Stimulated activated CD4-positive, alpha-beta T cell treated with anti-CD3 and anti-CD28 coated beads, Interleukin-1b, Interleukin-23, amount 100 ng/mL, for 48 hours (primary cell): ENCODE data around the gene ZNF71.

Experiments
- DNase-seq: peaks from one replicate; pipeline ENCODE4 v3.0.0-alpha.2; 2020

Gene ZNF71

DNA sequence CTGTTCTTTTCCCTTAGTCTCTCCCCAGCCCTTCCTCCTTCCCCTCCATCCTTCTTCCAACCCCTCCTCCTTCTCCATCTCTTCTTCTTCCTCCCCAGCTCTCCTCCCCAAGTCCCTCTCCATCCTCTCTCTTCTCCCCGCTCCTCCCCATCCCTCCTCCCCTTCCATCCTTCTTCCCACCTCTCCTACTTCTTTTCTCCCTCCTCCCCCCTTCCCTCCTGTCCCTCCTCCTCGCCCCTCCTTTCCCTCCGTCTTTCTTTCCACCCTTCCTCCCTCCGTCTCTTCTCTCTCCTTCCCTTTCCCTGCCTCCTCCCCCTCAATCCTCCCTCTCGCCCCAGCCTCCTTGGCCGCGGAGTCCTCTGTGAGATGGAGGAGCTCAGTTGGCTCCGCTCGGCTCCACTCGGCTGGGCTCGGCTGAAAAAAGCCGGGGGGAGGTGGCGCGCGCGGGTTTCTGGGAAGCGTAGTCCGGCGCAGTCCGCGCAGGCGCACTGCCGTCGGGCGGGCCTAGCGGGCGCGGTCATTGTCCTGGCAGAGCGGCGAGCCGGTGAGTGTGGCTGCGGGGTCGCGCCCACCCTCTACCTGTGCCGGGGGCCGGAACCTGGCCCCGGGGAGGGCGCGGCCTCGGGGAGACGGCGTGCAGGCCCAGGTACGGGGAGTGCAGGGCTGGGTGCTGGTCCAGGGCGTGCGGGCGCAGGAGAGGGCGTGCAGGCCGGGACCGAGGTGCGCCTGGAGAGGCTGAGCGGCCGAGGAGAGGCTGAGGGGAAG, at the start of gene ZNF71:
ZNF71 (plus strand) TSS at position 520 of the 765 bp plus-strand sequence. CDS start 6,257 bp downstream, outside the sequence.
- peak; percentile 89 for DNase-seq

DNA sequence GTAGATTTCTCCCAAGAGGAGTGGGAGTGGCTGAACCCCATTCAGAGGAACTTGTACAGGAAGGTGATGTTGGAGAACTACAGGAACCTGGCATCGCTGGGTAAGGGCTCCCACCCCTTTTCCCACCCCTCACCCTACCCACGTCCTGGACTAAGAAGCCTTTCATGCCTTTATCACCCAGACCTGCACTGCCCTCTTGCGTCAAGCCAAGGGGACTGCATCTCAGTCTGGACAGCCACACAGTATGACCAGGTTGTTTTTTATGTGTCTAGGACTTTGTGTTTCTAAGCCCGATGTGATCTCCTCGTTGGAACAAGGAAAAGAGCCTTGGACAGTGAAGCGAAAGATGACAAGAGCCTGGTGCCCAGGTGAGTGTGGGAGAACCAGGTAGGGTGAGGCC, 47.6 kb upstream of the ZNF71 start:
- no peak for DNase-seq

DNA sequence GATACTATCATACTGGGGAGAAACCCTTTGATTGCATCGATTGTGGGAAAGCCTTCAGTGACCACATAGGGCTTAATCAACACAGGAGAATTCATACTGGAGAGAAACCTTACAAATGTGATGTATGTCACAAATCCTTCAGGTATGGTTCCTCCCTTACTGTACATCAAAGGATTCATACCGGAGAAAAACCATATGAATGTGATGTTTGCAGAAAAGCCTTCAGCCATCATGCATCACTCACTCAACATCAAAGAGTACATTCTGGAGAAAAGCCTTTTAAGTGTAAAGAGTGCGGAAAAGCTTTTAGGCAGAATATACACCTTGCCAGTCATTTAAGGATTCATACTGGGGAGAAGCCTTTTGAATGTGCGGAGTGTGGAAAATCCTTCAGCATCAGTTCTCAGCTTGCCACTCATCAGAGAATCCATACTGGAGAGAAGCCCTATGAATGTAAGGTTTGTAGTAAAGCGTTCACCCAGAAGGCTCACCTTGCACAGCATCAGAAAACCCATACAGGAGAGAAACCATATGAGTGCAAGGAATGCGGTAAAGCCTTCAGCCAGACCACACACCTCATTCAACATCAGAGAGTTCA, 40.7 kb upstream of the ZNF71 start:
- DNase-seq: no peak

DNA sequence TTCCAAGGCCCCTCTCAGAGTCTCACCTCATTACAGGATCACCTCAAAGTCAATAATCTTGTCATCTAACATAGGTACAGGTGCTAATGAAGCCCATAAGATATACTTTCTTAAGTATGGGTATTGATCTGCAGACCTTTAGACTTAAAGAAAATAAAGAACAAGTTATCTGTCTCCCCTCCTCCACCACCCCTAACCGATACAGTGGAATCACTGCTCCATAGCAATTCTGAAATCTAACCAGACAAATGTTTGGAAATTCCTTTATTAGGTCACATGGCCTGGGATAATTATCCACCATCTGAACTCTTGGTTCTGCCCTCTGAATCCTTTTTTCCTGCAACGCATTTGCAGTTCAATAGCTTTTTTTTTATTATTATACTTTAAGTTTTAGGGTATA, 32.3 kb upstream of the ZNF71 start:
- no peak for DNase-seq

DNA sequence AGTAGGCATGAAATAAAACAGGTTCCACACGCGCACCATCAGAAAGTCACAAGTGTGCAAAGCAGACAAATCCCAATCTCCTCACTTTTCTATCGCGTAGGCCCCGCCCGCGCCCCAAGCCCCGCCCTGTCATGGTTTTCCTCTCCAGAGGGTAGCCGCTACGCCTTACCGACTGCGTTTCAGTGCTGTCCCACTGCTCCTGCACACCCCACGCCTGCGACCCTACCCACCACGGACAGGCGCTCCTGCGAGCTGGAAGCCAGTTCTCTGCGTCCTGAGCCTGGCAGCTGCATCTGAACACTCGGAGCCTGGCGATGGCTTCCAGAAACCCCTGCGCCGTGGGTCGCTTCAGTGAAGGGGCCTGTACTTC, 28.2 kb upstream of the ZNF71 start:
- peak; percentile 32 for DNase-seq

- DNase-seq: peak; percentile 86
Measured at GRCh38 chr19:56567274-56568120, 27.6 kb upstream of the ZNF71 start, which contains the start of gene ZNF470. ZNF470 (plus strand) TSS chr19:56567468; CDS start chr19:56570312, 2,844 bp downstream.

- no peak for DNase-seq
Measured at GRCh38 chr19:56572589-56572988, 22.5 kb upstream of the ZNF71 start.

GRCh38 chr19:56573914-56574313, 21.2 kb upstream of the ZNF71 start:
- DNase-seq: no peak

GRCh38 chr19:56577719-56578602, 17.1 kb upstream of the ZNF71 start:
- no peak for DNase-seq

GRCh38 chr19:56594446-56594782, 688 bp upstream of the ZNF71 start:
- DNase-seq: no peak

DNA sequence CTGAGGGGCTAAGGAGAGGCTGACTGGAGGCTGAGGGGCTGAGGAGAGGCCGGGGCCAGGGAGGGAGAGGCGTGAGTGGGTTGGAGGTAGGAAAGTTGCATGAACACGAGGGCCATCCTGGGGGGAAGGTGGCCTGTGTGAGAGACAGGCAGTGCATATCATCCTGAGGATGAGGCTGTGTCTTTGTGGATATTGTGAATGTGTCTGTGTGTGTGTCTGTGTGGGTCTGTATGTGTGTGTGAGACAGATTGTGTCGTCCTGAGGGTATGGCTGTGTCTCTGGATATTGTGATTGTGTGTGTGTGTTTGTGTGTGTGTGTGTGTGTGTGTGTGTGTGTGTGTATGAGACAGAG, 422 bp downstream of the ZNF71 start:
- DNase-seq: no peak

DNA sequence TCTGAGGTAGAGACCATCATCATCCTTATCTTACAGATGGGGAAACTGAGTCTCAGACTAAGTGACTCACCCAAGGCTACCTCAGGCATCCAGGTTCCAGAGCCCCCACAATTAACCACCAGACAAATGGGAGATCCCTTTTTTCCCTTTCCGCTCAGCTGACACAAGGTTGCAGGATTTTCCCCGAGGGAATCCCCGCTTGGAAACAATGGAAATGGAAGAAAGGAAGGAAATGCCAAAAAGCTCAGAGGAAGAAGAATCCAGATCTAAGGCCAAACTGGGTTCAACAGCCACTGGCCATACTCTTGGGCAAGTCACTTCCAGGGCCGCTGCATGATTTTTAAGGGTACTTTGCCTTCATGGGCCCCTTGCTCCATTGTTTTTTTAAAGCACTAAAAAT, 1.6 kb downstream of the ZNF71 start:
- DNase-seq: no peak

- DNase-seq: no peak
Measured at GRCh38 chr19:56597696-56598095, 2.6 kb downstream of the ZNF71 start.

DNA sequence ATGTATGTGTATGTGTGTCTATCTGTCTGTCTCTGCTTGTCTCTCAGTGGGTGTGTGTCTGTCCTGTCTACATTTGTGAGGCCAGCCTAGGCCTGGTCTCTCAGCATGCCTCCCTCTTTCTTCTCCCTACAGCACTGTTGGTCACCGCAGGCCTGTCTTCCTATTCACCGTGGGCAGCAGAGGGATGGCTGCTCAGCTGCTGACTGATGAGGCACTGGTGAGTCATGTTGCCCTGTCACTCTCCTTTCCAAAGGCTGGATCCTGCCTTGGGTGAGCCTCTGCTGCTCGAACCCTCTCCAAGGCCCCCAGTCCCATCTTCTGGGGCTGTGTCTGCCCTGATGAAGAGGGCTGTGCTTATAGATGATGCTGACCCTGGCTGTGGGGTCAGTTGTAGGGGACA, 6.3 kb downstream of the ZNF71 start:
- DNase-seq: no peak

- no peak for DNase-seq
Measured at GRCh38 chr19:56603829-56604228, 8.7 kb downstream of the ZNF71 start.

DNA sequence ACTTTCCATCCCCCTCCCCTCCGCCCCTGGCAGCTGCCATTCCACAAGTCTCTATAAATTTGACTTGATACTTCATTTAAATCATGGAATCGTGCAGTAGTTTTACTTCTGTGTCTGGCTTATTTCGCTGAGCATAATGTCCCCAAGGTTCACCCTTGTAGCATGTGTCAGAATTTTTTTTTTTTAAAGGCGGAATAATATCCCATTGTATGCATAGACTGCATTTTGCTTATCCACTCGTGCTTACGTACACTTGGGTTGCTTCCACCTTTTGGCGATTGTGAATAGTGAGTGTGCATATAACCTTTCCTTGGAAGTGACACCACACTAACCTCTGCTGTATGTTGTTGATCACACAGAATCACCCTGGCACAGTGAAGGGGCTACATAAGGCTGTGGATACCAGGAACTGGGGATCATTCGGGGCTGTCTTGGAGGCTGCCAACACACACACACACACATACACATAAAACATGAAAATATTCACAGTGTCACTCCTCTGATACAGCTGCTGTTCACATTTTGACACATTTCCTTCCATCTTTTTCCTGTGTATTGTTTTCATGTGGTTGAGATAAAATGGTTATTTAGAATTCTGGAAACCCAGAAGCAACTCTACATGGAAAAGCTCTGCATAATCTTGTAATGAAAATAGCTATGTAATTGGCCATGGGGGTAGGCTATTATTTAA, 13.3 kb downstream of the ZNF71 start:
- DNase-seq: no peak

DNA sequence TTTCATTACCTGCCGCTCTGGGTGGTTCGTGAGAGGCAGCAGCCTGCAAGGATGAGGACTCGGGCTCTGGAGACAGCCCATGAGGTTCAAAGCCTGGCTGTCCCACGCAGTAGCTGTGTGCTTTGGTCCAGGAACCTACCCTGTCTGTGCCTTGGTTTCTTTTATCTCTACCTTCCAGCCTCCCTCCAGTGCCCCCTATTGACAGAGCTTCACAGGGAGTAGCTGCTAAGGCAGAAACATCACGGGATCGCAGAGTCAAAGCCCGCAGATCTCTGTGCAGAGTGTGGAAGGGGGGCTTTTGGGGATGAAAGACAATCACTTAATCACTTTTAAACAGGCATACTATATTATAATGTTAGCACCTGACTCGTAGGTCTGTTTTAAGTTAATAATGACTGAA, 16.2 kb downstream of the ZNF71 start:
- DNase-seq: no peak

- DNase-seq: no peak
Measured at GRCh38 chr19:56612737-56613136, 17.6 kb downstream of the ZNF71 start.

- no peak for DNase-seq
Measured at GRCh38 chr19:56613639-56614038, 18.5 kb downstream of the ZNF71 start.

GRCh38 chr19:56617531-56617930, 22.4 kb downstream of the ZNF71 start:
- no peak for DNase-seq

DNA sequence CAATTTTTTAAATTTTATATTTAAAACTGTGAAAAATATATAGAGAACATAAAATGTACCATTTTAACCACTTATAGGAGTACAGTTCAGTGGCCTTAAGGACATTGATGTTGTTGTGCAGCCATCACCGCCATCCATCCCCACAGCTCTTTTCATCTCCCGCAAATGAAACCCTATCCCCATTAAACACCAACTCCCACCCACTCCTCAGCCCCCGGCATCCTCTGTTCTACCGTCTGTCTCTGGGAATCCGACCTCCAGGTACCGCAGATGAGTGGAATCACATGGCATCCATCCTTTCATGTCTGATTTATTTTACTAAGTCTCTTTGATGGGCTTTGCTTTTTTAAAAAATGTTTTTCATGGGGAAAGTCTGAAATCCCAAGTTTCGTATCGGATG, 24.0 kb downstream of the ZNF71 start:
- DNase-seq: no peak

GRCh38 chr19:56622374-56622773, 27.3 kb downstream of the ZNF71 start:
- no peak for DNase-seq
